GM23338 (cell line): Measurements from ENCODE around the gene ZBTB2.

Source experiments
- CREB1 ChIP-seq: fragments of 250-450 bp; sonication (Bioruptor Pico); IDR thresholded peaks from 2 replicates; pipeline ENCODE4 v1.5.0; 2020; ENCODE audit warnings: low read depth, mild to moderate bottlenecking, moderate library complexity
- CTCF ChIP-seq, 2 experiments: fragments of 200-600 bp in 1 of 2; sonication (generic) in 1 of 2; conservative IDR thresholded peaks; 2 replicates each; pipeline versions ENCODE4 v1.5.1 to v1.6.1; 2016 to 2017; ENCODE audit warnings: antibody characterized with exemption in 2 of 2, low read depth in 2 of 2, mild to moderate bottlenecking in 2 of 2, moderate library complexity in 1 of 2
- EZH2 ChIP-seq: fragments of 200-600 bp; sonication (generic); IDR thresholded peaks from one replicate; pipeline ENCODE4 v1.8.0; 2017; ENCODE audit warnings: antibody characterized with exemption, mild to moderate bottlenecking, low read depth; ENCODE audit not compliant: unreplicated experiment
- POLR2AphosphoS5 ChIP-seq: IDR thresholded peaks from 2 replicates; pipeline ENCODE4 v1.6.1; 2016; ENCODE audit warnings: antibody characterized with exemption, low read depth

GRCh38 chr6:151376440-151376839, 14.9 kb downstream of the ZBTB2 start:
- TF ChIP-seq CTCF (conservative IDR thresholded peaks at IDR 0.05; ENCODE audit: low read depth in 2 of 2), result no peak
- no peak for TF ChIP-seq EZH2
- TF ChIP-seq POLR2AphosphoS5, result no peak
- TF ChIP-seq CREB1 (CRISPR knock-in tag), result no peak
